ENCODE data around the gene CUX1.
A peak's percentile ranks its signal among the peaks of the same experiment; 100 is the strongest.
"Not testable (repeated sequence)": the region's sequence is repeated elsewhere in the genome, so short reads cannot be mapped to it uniquely, and the experiment has no call there.

CUX1 gene

GRCh38 chr7:101869901-101870290, 52.5 kb downstream of the CUX1 start:
- DNase-seq (ENCODE audit: low spot score): no peak

- no peak for DNase-seq (ENCODE audit: low spot score)
These were observed 53.1 kb downstream of the CUX1 start for GRCh38 chr7:101870361-101871062.

- no peak for DNase-seq (ENCODE audit: low spot score)
These were observed 53.9 kb downstream of the CUX1 start for GRCh38 chr7:101871351-101871750.

GRCh38 chr7:101874028-101874427, 56.6 kb downstream of the CUX1 start:
- DNase-seq (ENCODE audit: low spot score): no peak

- DNase-seq (ENCODE audit: low spot score): no peak
These were observed 57.9 kb downstream of the CUX1 start for GRCh38 chr7:101875283-101875846.

- no peak for DNase-seq (ENCODE audit: low spot score)
These were observed 60.6 kb downstream of the CUX1 start for GRCh38 chr7:101877882-101878591.

GRCh38 chr7:101878938-101879337, 61.5 kb downstream of the CUX1 start:
- DNase-seq (ENCODE audit: low spot score): no peak

- no peak for DNase-seq (ENCODE audit: low spot score)
These were observed 62.1 kb downstream of the CUX1 start for GRCh38 chr7:101879565-101879964.

GRCh38 chr7:101880282-101881054, 63.0 kb downstream of the CUX1 start:
- DNase-seq (ENCODE audit: low spot score): no peak

GRCh38 chr7:101882005-101882421, 64.6 kb downstream of the CUX1 start:
- no peak for DNase-seq (ENCODE audit: low spot score)

- no peak for DNase-seq (ENCODE audit: low spot score)
These were observed 65.5 kb downstream of the CUX1 start for GRCh38 chr7:101882595-101883564.

- peak; percentile 20 for DNase-seq (ENCODE audit: low spot score)
These were observed 67.5 kb downstream of the CUX1 start for GRCh38 chr7:101884671-101885596.

- DNase-seq (ENCODE audit: low spot score): no peak
These were observed 68.2 kb downstream of the CUX1 start for GRCh38 chr7:101885597-101885955.

- DNase-seq (ENCODE audit: low spot score): not testable (repeated sequence)
These were observed 69.9 kb downstream of the CUX1 start for GRCh38 chr7:101887352-101887751.

GRCh38 chr7:101888564-101888963, 71.1 kb downstream of the CUX1 start:
- DNase-seq (ENCODE audit: low spot score): not testable (repeated sequence)

GRCh38 chr7:101890749-101891523, 73.5 kb downstream of the CUX1 start:
- DNase-seq (ENCODE audit: low spot score): no peak

- DNase-seq (ENCODE audit: low spot score): no peak
These were observed 74.7 kb downstream of the CUX1 start for GRCh38 chr7:101891936-101892640.

GRCh38 chr7:101893341-101894082, 76.1 kb downstream of the CUX1 start:
- no peak for DNase-seq (ENCODE audit: low spot score)
